Stomach (tissue), 9 donors: ENCODE results near the gene SOX6. TPM values are rescaled to one million over a fixed set of nuclear protein-coding genes. Genes with fewer than 3 reads are reported as not detected.

Experiments used
- DNase-seq, 2 donors: peaks; one replicate each; pipeline versions ENCODE4 v3.0.0 to v3.0.0-alpha.2; 2013 to 2019
- H3K27ac ChIP-seq, 5 donors: fragments of 200-600 bp in 4 of 5; sonication (generic) in 4 of 5; one replicate each; pipeline ENCODE4 v1.5.1; 2013 to 2019; ENCODE audit warnings: mild to moderate bottlenecking in 1 of 5, moderate library complexity in 1 of 5
- H3K27me3 ChIP-seq, 3 donors: fragments of 200-600 bp; sonication (generic); one replicate each; pipeline ENCODE4 v1.5.1; 2017 to 2019; ENCODE audit warnings: mixed run types in 1 of 3
- H3K36me3 ChIP-seq, 4 donors: fragments of 200-600 bp; sonication (generic); 1 replicate in 3 of 4; 2 replicates in 1 of 4; pipeline ENCODE4 v1.5.1; 2016 to 2019
- H3K4me1 ChIP-seq, 4 donors: fragments of 200-600 bp; sonication (generic); one replicate each; pipeline ENCODE4 v1.5.1; 2016 to 2019
- H3K4me3 ChIP-seq, 4 donors: fragments of 200-600 bp; sonication (generic) in 3 of 4; one replicate each; pipeline ENCODE4 v1.5.1; 2016 to 2019; ENCODE audit warnings: mild to moderate bottlenecking in 1 of 4
- H3K9me3 ChIP-seq, 4 donors: fragments of 200-600 bp; sonication (generic); one replicate each; pipeline ENCODE4 v1.5.1; 2016 to 2019
- EP300 ChIP-seq: sonication (generic); formaldehyde crosslinking; IDR thresholded peaks from one replicate; pipeline ENCODE4 v1.6.1; 2017; ENCODE audit warnings: antibody characterized with exemption
- POLR2A ChIP-seq, 4 donors: fragments of 450-650 bp; IDR thresholded peaks; one replicate each; pipeline ENCODE4 v1.6.1; 2016; ENCODE audit warnings: antibody characterized with exemption in 4 of 4, control low read depth in 2 of 4, mild to moderate bottlenecking in 1 of 4, moderate library complexity in 1 of 4
- WGBS, 5 donors: extraction: QIAGEN DNeasy Blood & Tissue Kit in 3 of 5; methylation state at CpG; one replicate each; pipeline versions ENCODE4 v1.1.5 to v1.1.7; 2013 to 2018; 5-methylcytosine and 5-hydroxymethylcytosine counted together
- intact Hi-C: fragments of 100-400 bp; cut with DNase I; formaldehyde crosslinking; loops from one replicate; pipeline ENCODE4 v1.15.1; 2023; ENCODE audit warnings: low total_unique reads
- polyA plus RNA-seq, 3 donors: library from polyadenylated mRNA; stranded (reverse); fragments of 200-250 nt; gene quantifications; one replicate each; pipeline ENCODE4 v1.2.3, GENCODE V29; 2013
- total RNA-seq, 5 donors: library from RNA; depleted of rRNA; stranded (reverse); fragments of >200 nt; gene quantifications; one replicate each; pipeline versions ENCODE4 v1.1.0 to v1.2.3, GENCODE V29; 2014 to 2016
- TF ChIP-seq, protein P1 (sequence below), 7 experiments: fragments of 450-650 bp in 4 of 7; fragments of 200-600 bp in 3 of 7; sonication (generic) in 3 of 7; IDR thresholded peaks; one replicate each; pipeline ENCODE4 v1.5.1; 2016 to 2019; ENCODE audit warnings: antibody characterized with exemption in 7 of 7, control low read depth in 2 of 7, mild to moderate bottlenecking in 1 of 7
- donor health status: healthy with polysubstance abuse.
- donor health status: Bipolar disorder and iron deficiency.
- donor health status: healthy.

SOX6 gene
- total and polyA plus RNA-seq, 8 donors: 1.2 to 13.6 (median 4.5) TPM

DNA sequence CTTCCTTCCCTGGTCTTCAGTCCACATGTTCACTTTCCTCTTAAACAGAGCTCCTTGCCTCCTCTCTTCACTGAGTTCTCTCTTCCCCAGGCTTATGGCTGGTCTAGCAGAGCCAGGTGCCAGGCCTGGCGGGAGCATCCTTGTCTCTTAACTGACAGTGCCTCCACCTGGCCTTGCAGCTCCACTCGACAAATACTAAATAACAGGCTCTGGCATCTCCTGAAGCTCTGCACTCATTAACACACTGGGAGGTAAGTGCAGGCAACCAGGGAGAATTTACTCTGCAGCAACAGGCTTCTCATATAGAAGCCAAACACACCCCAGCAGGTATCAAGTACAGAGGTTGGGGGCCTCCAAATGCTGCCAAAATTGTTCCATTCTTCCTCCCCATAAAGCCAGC, 438.1 kb downstream of the SOX6 start:
- no peak overlapping the region for H3K27ac ChIP-seq
- intact Hi-C loops: no loop called here
- no peaks in the 10 kb centered on the region for H3K9me3 ChIP-seq
- no peaks in the 10 kb centered on the region for H3K27me3 ChIP-seq
- no peak overlapping the region for H3K4me3 ChIP-seq
- peaks cover 0 to 1% (median 0%) of the 10 kb centered on the region in 4 donors for H3K4me1 ChIP-seq
- TF ChIP-seq POLR2A (IDR thresholded peaks at IDR 0.05) (no peak), EP300 (no peak)
- TF ChIP-seq, protein P1, sequence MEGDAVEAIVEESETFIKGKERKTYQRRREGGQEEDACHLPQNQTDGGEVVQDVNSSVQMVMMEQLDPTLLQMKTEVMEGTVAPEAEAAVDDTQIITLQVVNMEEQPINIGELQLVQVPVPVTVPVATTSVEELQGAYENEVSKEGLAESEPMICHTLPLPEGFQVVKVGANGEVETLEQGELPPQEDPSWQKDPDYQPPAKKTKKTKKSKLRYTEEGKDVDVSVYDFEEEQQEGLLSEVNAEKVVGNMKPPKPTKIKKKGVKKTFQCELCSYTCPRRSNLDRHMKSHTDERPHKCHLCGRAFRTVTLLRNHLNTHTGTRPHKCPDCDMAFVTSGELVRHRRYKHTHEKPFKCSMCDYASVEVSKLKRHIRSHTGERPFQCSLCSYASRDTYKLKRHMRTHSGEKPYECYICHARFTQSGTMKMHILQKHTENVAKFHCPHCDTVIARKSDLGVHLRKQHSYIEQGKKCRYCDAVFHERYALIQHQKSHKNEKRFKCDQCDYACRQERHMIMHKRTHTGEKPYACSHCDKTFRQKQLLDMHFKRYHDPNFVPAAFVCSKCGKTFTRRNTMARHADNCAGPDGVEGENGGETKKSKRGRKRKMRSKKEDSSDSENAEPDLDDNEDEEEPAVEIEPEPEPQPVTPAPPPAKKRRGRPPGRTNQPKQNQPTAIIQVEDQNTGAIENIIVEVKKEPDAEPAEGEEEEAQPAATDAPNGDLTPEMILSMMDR (IDR thresholded peaks at IDR 0.05): no peak
- no peaks in the 10 kb centered on the region for H3K36me3 ChIP-seq
- DNase-seq: no peak
- WGBS, 5 donors: 85 to 96% (median 88%) methylated on average over 2 of the region's 2 CpGs
